ENCODE results near the gene ACER2. TPM values are rescaled to one million over a fixed set of nuclear protein-coding genes. Genes with fewer than 3 reads are reported as not detected.

ACER2 gene
- total and polyA plus RNA-seq, 2 experiments from 2014 or later: 0.87 to 14.6 TPM

GRCh38 chr9:19465586-19466279 is 56.9 kb downstream of the ACER2 start (continued):
- TF ChIP-seq ZNF462 (CRISPR knock-in tag; IDR thresholded peaks at IDR 0.05) (no peak), CREB1 (CRISPR knock-in tag; IDR thresholded peaks at IDR 0.05; ENCODE audit: low read depth) (no peak), ZNF331 (CRISPR knock-in tag; IDR thresholded peaks at IDR 0.05; ENCODE audit: low read depth) (no peak), EZH2 (IDR thresholded peaks at IDR 0.05; ENCODE audit: low read depth, unreplicated experiment) (no peak), POLR2AphosphoS5 (IDR thresholded peaks at IDR 0.05; ENCODE audit: low read depth) (no peak)

- DNase-seq (ENCODE audit: low spot score) (no peak), ATAC-seq (no peak)
- no peaks in the 10 kb centered on the region for H3K4me1 ChIP-seq (ENCODE audit: insufficient read depth)
- no peak overlapping the region for H3K4me2 ChIP-seq
- H3K36me3 Mint-ChIP-seq (ENCODE audit: low read depth): peaks cover 7% of the 10 kb centered on the region; the same call in 2 of the 3 replicates
- no peaks in the 10 kb centered on the region for H3K79me2 ChIP-seq (replicated peaks; ENCODE audit: insufficient read depth)
- no peaks in the 10 kb centered on the region; the same call in 1 of the 2 replicates for H3K36me3 ChIP-seq (ENCODE audit: insufficient read depth)
- H3K27me3 ChIP-seq (ENCODE audit: insufficient read depth): no peaks in the 10 kb centered on the region
- H3F3A ChIP-seq (replicated peaks; ENCODE audit: low read depth): no peaks in the 10 kb centered on the region
- 0 out of 2 replicates have a peak, but pooled peaks cover 2% of the 10 kb centered on the region for H3K9me2 ChIP-seq (ENCODE audit: insufficient read depth)
- H3K4me1 Mint-ChIP-seq: no peaks in the 10 kb centered on the region
- H2AFZ ChIP-seq: no peak overlapping the region
- no peak overlapping the region for H3K27ac Mint-ChIP-seq
- H3K27me3 Mint-ChIP-seq (ENCODE audit: insufficient read depth, low read depth, poor library complexity): peaks cover 12% of the 10 kb centered on the region
- H3K27ac ChIP-seq (ENCODE audit: low read depth): no peak overlapping the region
- no peak overlapping the region for H3K4me3 ChIP-seq
- no peak overlapping the region for H3K4me3 Mint-ChIP-seq
- H3K9me3 Mint-ChIP-seq: peaks cover 14% of the 10 kb centered on the region
- H4K20me1 ChIP-seq (replicated peaks; ENCODE audit: insufficient read depth): no peaks in the 10 kb centered on the region
- TF ChIP-seq ZNF331 (CRISPR knock-in tag; IDR thresholded peaks at IDR 0.05; ENCODE audit: low read depth) (no peak), NANOG (IDR thresholded peaks at IDR 0.05; ENCODE audit: borderline replicate concordance) (no peak), REST (IDR thresholded peaks at IDR 0.05; ENCODE audit: unreplicated experiment) (no peak), ETS1 (IDR thresholded peaks at IDR 0.05) (no peak), CTCF (conservative IDR thresholded peaks at IDR 0.05; ENCODE audit: low read depth in 2 of 2) (no peak), POLR2AphosphoS5 (IDR thresholded peaks at IDR 0.05; ENCODE audit: low read depth) (no peak), CREB1 (CRISPR knock-in tag; IDR thresholded peaks at IDR 0.05; ENCODE audit: low read depth) (no peak)
Observed at GRCh38 chr9:19466280-19466639, 57.5 kb downstream of the ACER2 start.

Measured in GM23338 (cell line).